ENCODE results near the gene ODR4. TPM values are rescaled to one million over a fixed set of nuclear protein-coding genes. Genes with fewer than 3 reads are reported as not detected.

ODR4 gene
- total RNA-seq, 1 donor: 22.1 TPM

GRCh38 chr1:186421446-186421845, 45.8 kb downstream of the ODR4 start:
- no peak overlapping the region for H3K4me3 ChIP-seq (ENCODE audit: low read depth, low read length)
- no peak for DNase-seq (ENCODE audit: low read depth)
- no peak for TF ChIP-seq CTCF (IDR thresholded peaks at IDR 0.05; ENCODE audit: insufficient read depth, low read length)

GRCh38 chr1:186424539-186424938, 48.9 kb downstream of the ODR4 start:
- no peak for DNase-seq (ENCODE audit: low read depth)
- no peak overlapping the region for H3K4me3 ChIP-seq (ENCODE audit: low read depth, low read length)
- TF ChIP-seq CTCF (IDR thresholded peaks at IDR 0.05; ENCODE audit: insufficient read depth, low read length): no peak

GRCh38 chr1:186426118-186426517, 50.5 kb downstream of the ODR4 start:
- no peak overlapping the region for H3K4me3 ChIP-seq (ENCODE audit: low read depth, low read length)
- no peak for TF ChIP-seq CTCF (IDR thresholded peaks at IDR 0.05; ENCODE audit: insufficient read depth, low read length)
- no peak for DNase-seq (ENCODE audit: low read depth)

- H3K4me3 ChIP-seq (ENCODE audit: low read depth, low read length): no peak overlapping the region
- no peak for DNase-seq (ENCODE audit: low read depth)
- no peak for TF ChIP-seq CTCF (IDR thresholded peaks at IDR 0.05; ENCODE audit: insufficient read depth, low read length)
These were observed 53.4 kb downstream of the ODR4 start for GRCh38 chr1:186429017-186429416.

GRCh38 chr1:186435336-186435735, 59.7 kb downstream of the ODR4 start:
- TF ChIP-seq CTCF (IDR thresholded peaks at IDR 0.05; ENCODE audit: insufficient read depth, low read length): no peak
- DNase-seq (ENCODE audit: low read depth): peak; percentile 25
- H3K4me3 ChIP-seq (ENCODE audit: low read depth, low read length): no peak overlapping the region

- H3K4me3 ChIP-seq (ENCODE audit: low read depth, low read length): no peak overlapping the region
- no peak for TF ChIP-seq CTCF (IDR thresholded peaks at IDR 0.05; ENCODE audit: insufficient read depth, low read length)
- DNase-seq (ENCODE audit: low read depth): no peak
These were observed 62.9 kb downstream of the ODR4 start for GRCh38 chr1:186438567-186438966.

GRCh38 chr1:186440584-186440983, 64.9 kb downstream of the ODR4 start:
- no peak overlapping the region for H3K4me3 ChIP-seq (ENCODE audit: low read depth, low read length)
- TF ChIP-seq CTCF (IDR thresholded peaks at IDR 0.05; ENCODE audit: insufficient read depth, low read length): no peak
- DNase-seq (ENCODE audit: low read depth): no peak

All from fibroblast of the aortic adventitia (primary cell).